ENCODE results near the gene ID2.

DNA sequence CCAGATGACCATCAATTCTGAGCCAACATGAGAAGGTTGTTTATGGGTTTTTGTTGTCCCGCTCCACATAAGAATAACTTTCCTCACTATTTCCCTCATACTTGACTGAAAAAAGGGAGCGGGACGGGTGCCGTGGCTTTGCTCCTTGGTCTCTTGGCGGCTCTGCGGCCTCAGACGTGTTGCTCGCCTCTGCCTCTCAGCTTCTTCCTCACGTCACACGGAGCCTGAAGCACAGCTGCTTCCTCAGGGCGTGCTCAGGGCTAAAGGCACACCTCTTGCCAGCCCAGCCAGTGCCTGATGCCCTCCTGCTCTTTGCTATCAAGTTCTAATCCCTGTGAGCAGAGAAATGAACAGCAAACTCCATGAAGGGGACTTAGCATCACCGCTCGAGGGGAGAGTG, 17.9 kb upstream of the ID2 start:
- TF ChIP-seq, protein P1, sequence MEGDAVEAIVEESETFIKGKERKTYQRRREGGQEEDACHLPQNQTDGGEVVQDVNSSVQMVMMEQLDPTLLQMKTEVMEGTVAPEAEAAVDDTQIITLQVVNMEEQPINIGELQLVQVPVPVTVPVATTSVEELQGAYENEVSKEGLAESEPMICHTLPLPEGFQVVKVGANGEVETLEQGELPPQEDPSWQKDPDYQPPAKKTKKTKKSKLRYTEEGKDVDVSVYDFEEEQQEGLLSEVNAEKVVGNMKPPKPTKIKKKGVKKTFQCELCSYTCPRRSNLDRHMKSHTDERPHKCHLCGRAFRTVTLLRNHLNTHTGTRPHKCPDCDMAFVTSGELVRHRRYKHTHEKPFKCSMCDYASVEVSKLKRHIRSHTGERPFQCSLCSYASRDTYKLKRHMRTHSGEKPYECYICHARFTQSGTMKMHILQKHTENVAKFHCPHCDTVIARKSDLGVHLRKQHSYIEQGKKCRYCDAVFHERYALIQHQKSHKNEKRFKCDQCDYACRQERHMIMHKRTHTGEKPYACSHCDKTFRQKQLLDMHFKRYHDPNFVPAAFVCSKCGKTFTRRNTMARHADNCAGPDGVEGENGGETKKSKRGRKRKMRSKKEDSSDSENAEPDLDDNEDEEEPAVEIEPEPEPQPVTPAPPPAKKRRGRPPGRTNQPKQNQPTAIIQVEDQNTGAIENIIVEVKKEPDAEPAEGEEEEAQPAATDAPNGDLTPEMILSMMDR (IDR thresholded peaks at IDR 0.05), result no peak
- TF ChIP-seq ZFX (IDR thresholded peaks at IDR 0.05; ENCODE audit: borderline replicate concordance), result no peak

All from 22Rv1 (cell line).